HepG2 (cell line): ENCODE measurements around the gene DBNDD1. TPM values are rescaled to one million over a fixed set of nuclear protein-coding genes. Genes with fewer than 3 reads are reported as not detected.
A peak's percentile ranks its signal among the peaks of the same experiment; 100 is the strongest.

Experiments used
- ARID5B ChIP-seq: IDR thresholded peaks from 2 replicates; pipeline ENCODE4 v1.4.0; 2020; ENCODE audit warnings: mild to moderate bottlenecking, missing genetic modification reagents
- CEBPG ChIP-seq: IDR thresholded peaks from 2 replicates; pipeline ENCODE4 v1.6.1; 2016
- ELF4 ChIP-seq: sonication (generic); formaldehyde crosslinking; IDR thresholded peaks from 2 replicates; pipeline ENCODE4 v1.5.0; 2020; ENCODE audit warnings: missing genetic modification reagents, mild to moderate bottlenecking, moderate library complexity, borderline replicate concordance
- FOSL2 ChIP-seq: sonication (generic); formaldehyde crosslinking; IDR thresholded peaks from 2 replicates; pipeline ENCODE4 v1.4.0; 2020; ENCODE audit warnings: missing genetic modification reagents
- FOXA1 ChIP-seq, 2 experiments: fragments of 450-650 bp in 1 of 2; sonication (generic) in 1 of 2; formaldehyde crosslinking in 1 of 2; IDR thresholded peaks; 2 replicates each; pipeline versions ENCODE4 v1.4.0 to v1.6.1; 2016 to 2020; ENCODE audit warnings: missing genetic modification reagents in 1 of 2
- FOXA3 ChIP-seq: IDR thresholded peaks from 2 replicates; pipeline ENCODE4 v1.6.1; 2016; ENCODE audit warnings: missing genetic modification reagents, missing compliant biosample characterization
- GATAD1 ChIP-seq: IDR thresholded peaks from 2 replicates; pipeline ENCODE4 v1.6.1; 2016; ENCODE audit warnings: missing genetic modification reagents, missing compliant biosample characterization
- GTF2F1 ChIP-seq: fragments of 150-350 bp; IDR thresholded peaks from 2 replicates; pipeline ENCODE4 v1.6.1; 2014; ENCODE audit warnings: low read length
- IRF2 ChIP-seq: IDR thresholded peaks from 2 replicates; pipeline ENCODE4 v1.6.1; 2018; ENCODE audit warnings: missing genetic modification reagents, missing compliant biosample characterization
- KDM4B ChIP-seq: sonication (generic); formaldehyde crosslinking; IDR thresholded peaks from 2 replicates; pipeline ENCODE4 v1.4.0; 2020; ENCODE audit warnings: missing genetic modification reagents
- MIER3 ChIP-seq: IDR thresholded peaks from 2 replicates; pipeline ENCODE4 v1.6.1; 2016; ENCODE audit warnings: missing compliant biosample characterization, borderline replicate concordance
- NR1H2 ChIP-seq: sonication (generic); formaldehyde crosslinking; IDR thresholded peaks from 2 replicates; pipeline ENCODE4 v1.8.1; 2022; ENCODE audit warnings: low read depth, missing genetic modification reagents, borderline replicate concordance
- SPEN ChIP-seq: sonication (generic); formaldehyde crosslinking; IDR thresholded peaks from 2 replicates; pipeline ENCODE4 v1.5.1; 2020; ENCODE audit warnings: low read depth, mild to moderate bottlenecking, missing genetic modification reagents
- ZFP36L1 ChIP-seq: sonication (generic); formaldehyde crosslinking; IDR thresholded peaks from 2 replicates; pipeline ENCODE4 v1.8.0; 2022; ENCODE audit warnings: mild to moderate bottlenecking, missing genetic modification reagents, moderate library complexity
- ZKSCAN5 ChIP-seq: sonication (generic); formaldehyde crosslinking; IDR thresholded peaks from 2 replicates; pipeline ENCODE4 v1.5.1; 2020; ENCODE audit warnings: mild to moderate bottlenecking, missing genetic modification reagents
- ZNF382 ChIP-seq: sonication (generic); formaldehyde crosslinking; IDR thresholded peaks from 2 replicates; pipeline ENCODE4 v1.5.0; 2020; ENCODE audit warnings: missing genetic modification reagents, mild to moderate bottlenecking, borderline replicate concordance
- ZNF543 ChIP-seq: sonication (generic); formaldehyde crosslinking; IDR thresholded peaks from 2 replicates; pipeline ENCODE4 v1.4.0; 2020; ENCODE audit warnings: mild to moderate bottlenecking, missing genetic modification reagents
- polyA plus RNA-seq, 8 experiments: library from polyadenylated mRNA; depleted of rRNA in 3 of 8; stranded (reverse) in 7 of 8; unstranded in 1 of 8; fragments of >200 nt; fragmentation: Illumina TruSeq in 4 of 8; extraction: Trizol in 4 of 8; gene quantifications; 2 replicates each; pipeline versions ENCODE4 v1.2.1 to v1.2.3, GENCODE V29; 2011 to 2016; ENCODE audit warnings: low read depth in 4 of 8, missing spikeins in 1 of 8, mixed read lengths in 1 of 8; ENCODE audit not compliant: insufficient read depth in 1 of 8
- total RNA-seq, 5 experiments: library from RNA; depleted of rRNA; stranded (reverse); fragments of >200 nt; fragmentation: Illumina TruSeq; extraction: Trizol; gene quantifications; 2 replicates each; pipeline ENCODE4 v1.2.3, GENCODE V29; 2016; ENCODE audit warnings: low read depth in 1 of 5
- TF ChIP-seq, protein P1 (sequence below): sonication (generic); formaldehyde crosslinking; IDR thresholded peaks from 2 replicates; pipeline ENCODE4 v1.8.1; 2023; ENCODE audit warnings: mild to moderate bottlenecking, missing genetic modification reagents
- TF ChIP-seq, protein P2 (sequence below): sonication (generic); formaldehyde crosslinking; IDR thresholded peaks from 2 replicates; pipeline ENCODE4 v1.4.0; 2020; ENCODE audit warnings: low read depth, mild to moderate bottlenecking, missing genetic modification reagents
- TF ChIP-seq, protein P3 (sequence below): sonication (generic); formaldehyde crosslinking; IDR thresholded peaks from 2 replicates; pipeline ENCODE4 v1.8.0; 2022; ENCODE audit warnings: mild to moderate bottlenecking, missing genetic modification reagents, moderate library complexity
- TF ChIP-seq, protein P4 (sequence below): sonication (generic); formaldehyde crosslinking; IDR thresholded peaks from 2 replicates; pipeline ENCODE4 v1.4.0; 2020; ENCODE audit warnings: missing genetic modification reagents

The DBNDD1 gene
- total and polyA plus RNA-seq, 2 of the 13 experiments (the other 11 are each of a cell fraction or from before 2014, with no cell fraction given) = 17.0 to 40.4 TPM

- TF ChIP-seq ARID5B (CRISPR knock-in tag) (peak; percentile 59), SPEN (CRISPR knock-in tag) (peak; percentile 94), FOXA1 (IDR thresholded peaks at IDR 0.05) (no peak), FOXA1 (CRISPR knock-in tag; IDR thresholded peaks at IDR 0.05) (0 out of 2 replicates have a peak, but pooled peaks have one; percentile 17), ZNF382 (no peak), KDM4B (peak; percentile 93), ZFP36L1 (CRISPR knock-in tag) (peak; percentile 29; the same call in 1 of the 2 replicates), GATAD1 (CRISPR knock-in tag) (peak; percentile 90), GTF2F1 (no peak), MIER3 (CRISPR knock-in tag) (peak; percentile 47; the same call in 1 of the 2 replicates), CEBPG (peak; percentile 43), IRF2 (CRISPR knock-in tag) (peak; percentile 86), NR1H2 (CRISPR knock-in tag) (no peak), ZKSCAN5 (CRISPR knock-in tag) (no peak), ELF4 (peak; percentile 81), FOSL2 (CRISPR knock-in tag) (peak; percentile 71), FOXA3 (peak; percentile 42; the same call in 1 of the 2 replicates), ZNF543 (CRISPR knock-in tag) (peak; percentile 87)
- TF ChIP-seq, protein P1, sequence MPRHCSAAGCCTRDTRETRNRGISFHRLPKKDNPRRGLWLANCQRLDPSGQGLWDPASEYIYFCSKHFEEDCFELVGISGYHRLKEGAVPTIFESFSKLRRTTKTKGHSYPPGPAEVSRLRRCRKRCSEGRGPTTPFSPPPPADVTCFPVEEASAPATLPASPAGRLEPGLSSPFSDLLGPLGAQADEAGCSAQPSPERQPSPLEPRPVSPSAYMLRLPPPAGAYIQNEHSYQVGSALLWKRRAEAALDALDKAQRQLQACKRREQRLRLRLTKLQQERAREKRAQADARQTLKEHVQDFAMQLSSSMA (CRISPR knock-in tag) = no peak
- TF ChIP-seq, protein P2, sequence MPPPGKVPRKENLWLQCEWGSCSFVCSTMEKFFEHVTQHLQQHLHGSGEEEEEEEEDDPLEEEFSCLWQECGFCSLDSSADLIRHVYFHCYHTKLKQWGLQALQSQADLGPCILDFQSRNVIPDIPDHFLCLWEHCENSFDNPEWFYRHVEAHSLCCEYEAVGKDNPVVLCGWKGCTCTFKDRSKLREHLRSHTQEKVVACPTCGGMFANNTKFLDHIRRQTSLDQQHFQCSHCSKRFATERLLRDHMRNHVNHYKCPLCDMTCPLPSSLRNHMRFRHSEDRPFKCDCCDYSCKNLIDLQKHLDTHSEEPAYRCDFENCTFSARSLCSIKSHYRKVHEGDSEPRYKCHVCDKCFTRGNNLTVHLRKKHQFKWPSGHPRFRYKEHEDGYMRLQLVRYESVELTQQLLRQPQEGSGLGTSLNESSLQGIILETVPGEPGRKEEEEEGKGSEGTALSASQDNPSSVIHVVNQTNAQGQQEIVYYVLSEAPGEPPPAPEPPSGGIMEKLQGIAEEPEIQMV (CRISPR knock-in tag) = peak; percentile 83; the same call in 1 of the 2 replicates
- TF ChIP-seq, protein P3, sequence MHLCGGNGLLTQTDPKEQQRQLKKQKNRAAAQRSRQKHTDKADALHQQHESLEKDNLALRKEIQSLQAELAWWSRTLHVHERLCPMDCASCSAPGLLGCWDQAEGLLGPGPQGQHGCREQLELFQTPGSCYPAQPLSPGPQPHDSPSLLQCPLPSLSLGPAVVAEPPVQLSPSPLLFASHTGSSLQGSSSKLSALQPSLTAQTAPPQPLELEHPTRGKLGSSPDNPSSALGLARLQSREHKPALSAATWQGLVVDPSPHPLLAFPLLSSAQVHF (CRISPR knock-in tag) = 0 out of 2 replicates have a peak, but pooled peaks have one; percentile 65
- TF ChIP-seq, protein P4, sequence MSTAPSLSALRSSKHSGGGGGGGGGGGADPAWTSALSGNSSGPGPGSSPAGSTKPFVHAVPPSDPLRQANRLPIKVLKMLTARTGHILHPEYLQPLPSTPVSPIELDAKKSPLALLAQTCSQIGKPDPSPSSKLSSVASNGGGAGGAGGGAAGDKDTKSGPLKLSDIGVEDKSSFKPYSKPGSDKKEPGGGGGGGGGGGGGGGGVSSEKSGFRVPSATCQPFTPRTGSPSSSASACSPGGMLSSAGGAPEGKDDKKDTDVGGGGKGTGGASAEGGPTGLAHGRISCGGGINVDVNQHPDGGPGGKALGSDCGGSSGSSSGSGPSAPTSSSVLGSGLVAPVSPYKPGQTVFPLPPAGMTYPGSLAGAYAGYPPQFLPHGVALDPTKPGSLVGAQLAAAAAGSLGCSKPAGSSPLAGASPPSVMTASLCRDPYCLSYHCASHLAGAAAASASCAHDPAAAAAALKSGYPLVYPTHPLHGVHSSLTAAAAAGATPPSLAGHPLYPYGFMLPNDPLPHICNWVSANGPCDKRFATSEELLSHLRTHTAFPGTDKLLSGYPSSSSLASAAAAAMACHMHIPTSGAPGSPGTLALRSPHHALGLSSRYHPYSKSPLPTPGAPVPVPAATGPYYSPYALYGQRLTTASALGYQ (CRISPR knock-in tag) = peak; percentile 27; the same call in 1 of the 2 replicates
Measured at GRCh38 chr16:90022209-90023077, 3.2 kb upstream of the DBNDD1 start (continued).
